Inflammatory macrophage treated with lipopolysaccharide for 1 hour (primary cell): ENCODE results near the gene NOTCH4.

Experiments used
- DNase-seq, 2 donors: peaks; one replicate each; pipeline ENCODE4 v3.0.0-alpha.2; 2020 to 2022

NOTCH4 gene

DNA sequence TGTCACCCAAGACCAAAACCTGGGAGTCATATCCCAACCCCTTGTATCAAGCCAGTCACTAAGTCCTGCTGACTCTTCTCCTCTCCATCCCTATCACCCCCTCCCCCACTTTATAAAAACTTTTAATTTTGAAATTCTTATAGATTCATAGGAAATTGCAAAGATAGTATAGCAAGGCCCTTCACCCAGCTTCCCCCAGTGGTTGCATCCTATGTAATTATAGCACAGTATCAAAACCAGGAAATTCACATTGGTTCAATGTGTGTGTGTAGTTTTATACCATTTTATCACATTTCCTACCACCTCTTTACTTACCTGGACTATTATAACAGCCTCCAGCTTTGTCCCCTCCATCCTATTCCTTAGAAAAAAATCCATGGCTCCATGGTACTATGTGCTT, 65.8 kb downstream of the NOTCH4 start:
- no peak for DNase-seq

DNA sequence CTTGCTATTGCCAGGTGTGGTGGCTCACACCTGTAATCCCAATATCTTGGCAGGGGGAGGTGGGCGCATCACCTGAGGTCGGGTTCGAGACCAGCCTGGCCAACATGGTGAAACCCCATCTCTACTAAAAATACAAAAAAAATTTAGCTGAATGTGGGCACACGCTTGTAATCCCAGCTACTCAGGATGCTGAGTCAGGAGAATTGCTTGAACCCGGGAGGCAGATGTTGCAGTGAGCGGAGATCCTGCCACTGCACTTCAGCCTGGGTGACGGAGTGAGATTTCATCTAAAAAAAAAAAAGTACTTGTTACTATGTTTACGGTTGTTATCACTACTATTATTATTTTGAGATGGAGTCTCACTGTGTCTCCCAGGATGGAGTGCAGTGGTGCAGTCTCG, 67.0 kb downstream of the NOTCH4 start:
- DNase-seq: no peak

DNA sequence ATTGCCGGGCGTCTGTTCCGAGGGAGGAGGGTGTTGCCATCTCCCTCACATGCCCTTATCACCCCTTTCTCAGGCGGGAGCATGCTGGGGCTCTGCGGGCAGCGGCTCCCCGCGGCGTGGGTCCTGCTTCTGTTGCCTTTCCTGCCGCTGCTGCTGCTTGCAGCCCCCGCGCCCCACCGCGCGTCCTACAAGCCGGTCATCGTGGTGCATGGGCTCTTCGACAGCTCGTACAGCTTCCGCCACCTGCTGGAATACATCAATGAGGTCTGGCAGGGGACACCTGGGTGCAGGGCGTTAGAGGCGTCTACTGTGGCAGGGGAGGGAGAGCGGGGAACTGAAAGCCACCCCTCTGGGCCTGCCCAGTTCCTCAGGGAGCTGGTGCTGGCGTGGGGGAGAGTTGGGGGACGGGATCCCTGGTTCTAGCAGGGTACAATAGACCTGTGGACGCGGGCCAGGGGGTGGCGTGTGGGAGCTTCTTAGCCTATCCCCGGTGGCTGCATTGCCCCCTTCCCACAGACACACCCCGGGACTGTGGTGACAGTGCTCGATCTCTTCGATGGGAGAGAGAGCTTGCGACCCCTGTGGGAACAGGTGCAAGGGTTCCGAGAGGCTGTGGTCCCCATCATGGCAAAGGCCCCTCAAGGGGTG, 69.2 kb downstream of the NOTCH4 start:
- DNase-seq: peak in 1 of 2 donors; percentile 9

DNA sequence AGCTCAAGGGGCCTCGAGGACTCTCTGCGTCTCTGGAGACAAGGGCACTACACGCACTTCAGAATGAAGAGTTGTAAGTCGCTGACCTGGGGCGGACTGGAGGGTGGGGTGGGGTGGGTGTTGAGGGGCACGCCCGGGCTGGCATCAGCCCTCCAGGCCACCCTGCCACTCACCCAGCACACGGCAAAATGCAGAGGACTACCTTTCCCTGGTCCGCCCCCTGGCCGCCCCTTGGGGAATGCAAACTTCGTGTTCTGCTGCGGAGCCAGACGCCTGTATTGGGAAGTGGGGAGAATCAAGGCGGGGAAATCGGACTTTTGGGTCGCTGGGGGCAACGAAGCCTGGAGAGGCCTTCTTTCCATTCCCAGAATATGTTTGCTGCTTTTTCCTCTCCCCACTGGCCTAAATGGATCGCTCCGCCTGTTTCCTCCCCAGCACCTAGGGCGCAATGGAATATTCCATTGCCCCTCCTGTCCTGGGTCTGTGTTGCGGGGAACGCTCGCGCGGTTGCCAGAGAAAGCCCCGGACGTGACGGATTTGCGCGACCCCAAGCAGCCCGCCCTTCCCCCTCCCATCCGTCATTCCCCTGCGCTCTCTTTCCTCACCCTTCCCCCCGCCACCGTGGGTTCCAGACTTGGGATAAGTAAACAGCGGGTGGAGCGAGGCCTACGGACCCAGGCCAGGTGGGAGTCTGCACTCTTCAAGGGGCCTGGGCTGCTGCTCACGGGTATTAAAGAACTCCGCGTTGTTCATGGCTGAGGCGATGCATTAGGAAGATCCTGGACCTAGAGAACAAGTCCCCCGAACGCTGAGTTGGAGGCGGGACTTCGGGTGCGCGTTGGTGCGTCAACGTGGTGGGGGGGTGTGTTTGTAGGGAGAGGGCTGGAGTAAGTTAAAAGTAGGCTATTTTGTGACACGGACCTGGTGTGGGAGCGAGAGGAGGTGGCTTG, 70.0 kb downstream of the NOTCH4 start, which contains the start of gene PPT2:
TSS of gene PPT2 (plus strand) at position 578 of the 950 bp plus-strand sequence. CDS start 454 bp downstream, outside the sequence.
- peak; percentile 6 to 19 for DNase-seq

DNA sequence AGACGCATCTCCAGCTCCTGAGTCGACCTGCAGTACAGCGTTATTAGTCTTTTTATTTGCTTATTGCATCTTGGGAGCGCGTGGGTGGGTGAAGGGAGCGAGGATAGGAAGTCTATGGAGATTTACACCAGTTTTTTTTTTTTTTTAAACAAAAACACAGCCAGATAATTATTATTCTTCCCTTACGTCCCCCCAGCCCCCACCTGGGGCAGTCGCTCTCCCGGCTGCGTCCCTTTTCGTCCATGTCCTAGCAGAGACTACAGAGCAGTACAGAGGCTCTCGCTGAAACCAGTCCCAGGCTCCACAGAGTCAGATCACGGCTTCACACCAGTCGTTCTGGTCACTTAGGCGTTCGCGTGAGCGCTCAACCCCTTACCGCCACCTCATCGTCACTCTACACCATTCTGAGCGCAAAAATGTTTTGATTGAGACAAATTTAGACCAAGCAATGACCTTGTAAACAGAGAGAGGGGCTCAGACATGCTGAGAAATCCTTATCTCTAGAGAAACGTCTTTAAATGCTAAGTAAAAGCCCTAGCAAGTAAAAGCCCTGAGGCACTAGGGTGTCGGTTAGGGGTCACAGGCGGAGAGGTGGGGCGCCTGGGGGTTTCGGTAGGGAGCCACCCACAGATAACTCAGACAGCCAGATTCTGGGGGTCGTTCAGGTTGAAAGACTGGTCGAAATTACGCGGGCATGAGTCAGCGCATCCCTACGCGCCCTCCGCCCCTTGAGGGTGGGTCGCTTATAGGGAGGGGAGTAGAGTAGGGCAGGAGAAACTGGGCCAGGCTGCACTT, 70.9 kb downstream of the NOTCH4 start:
- no peak for DNase-seq

DNA sequence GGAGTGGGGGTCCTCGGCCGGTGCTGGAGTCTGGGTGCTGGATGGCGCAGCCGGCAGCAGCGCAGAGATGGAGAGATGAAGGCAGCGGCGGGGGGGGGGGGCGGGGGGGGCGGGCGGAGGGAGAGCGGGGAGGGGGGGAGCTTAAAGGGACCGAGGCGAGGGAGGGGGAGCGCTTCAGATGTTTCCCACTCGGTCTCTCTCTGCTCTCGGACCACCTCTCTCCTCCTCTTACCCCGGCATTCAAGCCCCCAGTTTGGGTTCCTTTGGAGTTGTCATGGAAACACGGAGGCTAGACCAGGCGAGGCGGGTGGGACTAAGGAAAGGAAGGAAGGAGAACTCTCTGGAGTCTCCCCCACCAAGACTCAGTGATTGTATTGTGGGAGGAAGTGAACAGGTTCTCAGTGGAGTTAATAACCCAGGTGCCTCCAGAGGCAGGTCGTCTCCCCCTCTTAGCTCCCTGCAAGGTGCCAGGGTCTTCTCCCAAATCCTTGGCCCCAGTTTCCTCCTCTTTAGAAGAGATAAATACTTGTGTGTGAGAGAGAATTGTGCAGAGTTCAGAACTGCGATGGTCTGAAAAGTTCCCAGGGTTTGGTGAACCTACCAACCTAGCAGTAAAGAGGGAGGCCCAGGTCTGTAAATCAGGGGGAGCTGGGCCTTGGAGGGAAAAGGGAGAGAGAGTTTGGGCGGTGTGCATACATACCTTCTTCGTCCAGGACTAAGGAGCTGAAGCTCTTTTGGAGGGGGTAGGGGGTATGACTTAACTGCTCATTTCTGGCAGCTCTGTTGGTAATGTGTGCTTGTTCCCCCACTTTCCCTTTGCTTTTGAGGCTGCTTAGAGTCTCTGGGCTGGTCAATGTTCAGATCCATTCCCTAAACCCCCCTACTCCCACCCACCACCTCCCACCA, 71.8 kb downstream of the NOTCH4 start, which contains the start of gene PRRT1:
TSS of gene PRRT1 (minus strand) at position 77 of the 906 bp plus-strand sequence. CDS start 112 bp downstream, outside the sequence.
- DNase-seq: no peak

DNA sequence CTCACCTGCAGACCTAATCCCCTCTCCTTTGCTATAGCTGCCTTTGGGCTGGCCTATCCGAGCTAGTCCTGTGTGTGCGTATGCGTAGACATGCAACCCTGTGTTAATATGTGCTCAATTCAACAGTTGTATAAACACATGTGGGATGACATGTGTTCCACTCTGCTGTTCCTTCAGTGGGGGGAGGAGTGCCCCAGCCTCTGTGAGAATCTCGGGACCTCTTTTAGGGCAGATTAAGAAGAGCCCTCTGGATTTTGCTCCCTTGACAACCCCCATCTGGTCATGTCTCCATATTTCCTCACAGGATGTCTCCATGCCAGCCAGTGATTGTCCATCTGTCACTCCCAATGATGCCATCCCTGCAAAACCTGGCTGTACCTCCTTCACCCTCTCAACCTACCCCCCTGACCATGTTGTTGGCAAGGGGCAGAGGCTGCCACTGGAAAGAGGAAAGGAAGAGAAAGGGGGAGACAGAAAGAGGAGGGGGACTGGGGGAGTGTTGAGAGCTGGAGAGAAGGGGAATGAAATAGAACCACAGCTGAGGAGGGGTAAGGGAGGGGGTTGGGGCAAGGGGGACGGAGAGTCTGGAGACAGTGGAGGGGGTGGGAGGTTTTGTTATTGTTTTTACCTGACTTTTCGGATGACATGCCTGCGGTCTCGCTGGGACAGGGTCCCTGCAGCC, 72.5 kb downstream of the NOTCH4 start:
- DNase-seq: no peak

DNA sequence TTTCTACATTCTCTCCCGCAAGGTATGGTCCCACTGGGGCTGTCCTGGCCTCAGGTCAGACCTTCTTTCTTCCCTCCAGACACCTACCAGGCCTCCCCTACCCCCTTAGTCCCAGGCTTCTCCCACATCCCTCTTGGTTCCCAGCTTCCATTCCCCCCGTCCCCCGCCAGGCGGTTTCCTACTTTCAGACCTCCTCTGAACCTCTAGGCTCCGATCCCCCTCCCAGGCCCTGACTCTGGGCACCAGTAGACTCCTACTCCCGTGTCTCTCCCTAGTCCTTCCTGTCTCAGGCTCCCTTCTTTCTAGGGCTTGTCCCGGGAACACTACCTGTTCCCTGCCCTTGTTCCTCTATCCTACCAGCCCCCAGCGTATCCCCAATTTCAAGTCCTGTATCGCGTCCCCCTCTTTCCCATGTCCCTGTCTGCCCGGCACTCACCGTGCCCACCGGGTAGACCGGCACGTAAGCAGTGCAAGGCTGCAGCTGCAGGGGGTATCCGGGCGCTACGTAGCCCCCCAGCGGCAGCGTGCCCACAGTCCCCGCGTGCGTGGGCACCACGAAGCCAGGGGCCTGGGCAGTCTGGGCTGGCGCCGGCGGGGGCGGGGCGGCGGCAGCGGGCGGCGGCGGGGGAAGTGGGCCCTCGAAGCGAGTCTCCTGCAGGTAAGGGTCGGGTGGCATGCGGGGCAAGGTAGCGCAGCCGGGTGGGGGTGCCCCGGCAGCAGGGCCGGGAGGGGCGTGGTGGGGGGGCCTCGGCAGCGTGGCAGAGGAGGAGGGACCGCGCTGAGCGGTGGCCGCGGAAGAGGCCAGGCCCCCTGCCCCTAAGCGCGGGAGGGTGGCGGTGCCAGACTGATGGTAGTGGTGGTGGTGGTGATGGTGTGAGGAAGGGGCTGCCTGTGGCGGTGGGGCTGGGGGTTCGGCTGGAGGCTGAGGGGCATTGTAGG, 73.7 kb downstream of the NOTCH4 start:
- no peak for DNase-seq

DNA sequence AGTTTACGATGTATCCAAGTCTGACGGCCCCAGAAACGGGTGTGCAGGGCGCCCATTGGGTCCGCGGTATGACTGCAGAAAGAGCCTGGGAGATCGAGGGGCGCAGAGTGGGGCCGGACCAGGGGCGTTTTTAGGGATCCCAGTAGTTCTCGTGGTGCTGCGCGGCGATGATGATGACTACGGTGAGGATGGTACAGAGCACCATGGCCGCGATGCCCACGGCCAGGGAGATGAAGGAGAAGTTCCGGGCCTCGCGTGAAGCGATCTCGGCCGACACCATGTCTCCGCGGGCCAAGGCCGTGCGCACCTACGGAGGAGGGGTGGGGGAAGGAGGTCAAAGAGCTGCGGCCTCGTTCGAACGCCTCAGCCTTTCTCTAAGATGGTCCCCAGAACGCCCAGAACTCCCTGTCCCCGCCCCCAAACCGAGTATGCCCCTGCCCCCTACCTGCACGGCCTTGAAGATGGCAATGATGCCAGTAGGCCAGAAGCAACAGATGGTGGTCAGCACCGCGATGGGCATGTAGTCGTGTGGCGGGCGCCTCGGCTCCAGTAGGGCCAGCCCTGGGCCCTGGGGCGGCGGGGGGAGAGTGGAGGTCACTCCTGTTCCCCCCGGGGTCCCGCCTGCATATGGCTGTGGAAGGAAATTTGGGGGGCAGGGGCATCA, 74.6 kb downstream of the NOTCH4 start:
- DNase-seq: no peak

DNA sequence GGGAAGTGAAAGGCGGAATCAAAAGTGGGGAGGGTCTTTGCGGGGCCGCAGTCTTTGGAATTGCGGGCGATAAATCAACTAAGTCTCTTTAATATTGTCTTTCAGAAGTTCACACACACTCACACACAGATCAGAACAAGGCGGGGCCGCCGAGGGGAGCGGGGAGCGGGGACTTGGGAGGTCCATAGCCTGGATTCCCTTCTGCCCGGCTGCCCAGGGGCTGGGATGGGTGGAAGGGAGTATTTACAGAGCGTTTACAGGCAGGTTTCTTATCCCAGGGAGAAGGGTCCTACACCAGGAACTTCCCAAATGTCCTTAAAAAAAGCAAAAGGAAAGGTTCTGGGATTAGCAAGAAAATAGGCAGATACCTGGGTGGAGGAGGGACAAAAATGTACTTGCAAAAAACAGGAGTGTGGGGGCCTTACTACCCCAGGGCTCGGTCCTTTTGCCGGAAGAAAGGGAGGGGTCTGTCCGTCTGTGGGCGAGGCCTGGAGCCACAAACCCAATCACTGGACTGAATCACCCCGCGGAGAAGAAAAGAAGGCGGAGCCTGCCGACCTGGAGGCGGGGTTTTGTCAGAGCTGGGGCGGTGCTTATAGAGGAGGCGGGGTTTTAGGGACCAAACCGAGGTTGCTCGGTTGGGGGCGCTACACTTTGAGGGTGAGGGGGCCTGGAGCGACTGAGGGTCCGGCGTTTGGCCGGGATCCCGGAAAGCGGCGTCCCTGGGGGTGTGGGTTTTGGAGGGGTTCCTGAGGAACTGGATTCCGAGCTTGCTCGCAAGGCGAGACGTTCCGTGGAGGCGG, 75.4 kb downstream of the NOTCH4 start:
- DNase-seq: peak; percentile 77 to 95

DNA sequence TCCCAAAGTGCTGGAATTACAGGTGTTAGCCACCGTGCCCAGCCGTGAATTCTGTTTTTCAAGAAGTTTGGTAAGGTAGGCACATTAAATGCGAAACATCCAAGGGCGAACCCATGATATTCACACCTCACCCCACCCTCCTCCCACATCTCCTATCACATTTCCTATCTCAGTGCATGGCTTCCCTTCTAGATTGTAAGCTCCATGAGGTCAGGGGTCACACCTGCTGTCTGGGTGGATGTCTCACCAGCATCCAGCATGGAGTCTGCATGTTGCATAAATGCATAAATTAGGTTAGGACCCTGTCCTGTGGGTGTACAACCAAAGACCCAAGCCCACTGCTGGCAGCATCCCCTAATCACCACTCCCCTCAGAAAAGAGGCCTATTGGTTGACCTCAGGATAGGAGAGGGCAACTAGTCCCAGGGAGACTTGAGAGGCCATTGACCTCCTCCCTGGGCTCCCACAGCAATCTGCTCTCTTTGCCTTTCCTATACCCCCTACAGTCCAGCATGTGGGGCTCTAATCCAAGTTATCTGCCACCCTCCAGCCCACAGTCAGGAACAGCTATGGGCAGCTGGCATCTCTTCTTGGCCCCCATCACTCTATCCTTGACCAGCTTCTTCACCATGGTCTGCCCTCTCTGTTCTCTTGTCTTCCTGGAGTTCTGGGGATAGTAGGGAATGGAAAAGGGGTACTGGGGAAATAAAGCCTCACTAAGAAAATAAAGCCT, 76.3 kb downstream of the NOTCH4 start:
- DNase-seq: no peak

DNA sequence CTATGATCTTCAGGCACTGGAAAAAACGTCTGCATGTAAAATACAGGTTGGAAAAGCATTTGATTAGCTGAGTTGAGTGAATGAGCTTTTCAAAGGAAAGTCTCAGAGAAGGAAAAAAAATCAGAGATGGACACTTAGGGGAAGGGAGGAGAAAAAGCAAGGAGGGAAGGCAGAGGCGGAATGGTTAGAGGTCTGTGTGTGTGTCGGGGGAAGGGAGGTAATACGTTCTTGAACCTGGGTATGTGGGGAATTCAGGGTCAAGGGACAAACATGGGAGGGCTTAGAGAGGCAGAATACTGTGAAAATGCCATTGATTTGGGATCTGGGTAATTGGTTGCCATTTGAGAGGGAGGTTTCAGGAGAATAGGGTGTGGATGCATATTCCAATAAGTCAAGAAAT, 77.2 kb downstream of the NOTCH4 start:
- no peak for DNase-seq

DNA sequence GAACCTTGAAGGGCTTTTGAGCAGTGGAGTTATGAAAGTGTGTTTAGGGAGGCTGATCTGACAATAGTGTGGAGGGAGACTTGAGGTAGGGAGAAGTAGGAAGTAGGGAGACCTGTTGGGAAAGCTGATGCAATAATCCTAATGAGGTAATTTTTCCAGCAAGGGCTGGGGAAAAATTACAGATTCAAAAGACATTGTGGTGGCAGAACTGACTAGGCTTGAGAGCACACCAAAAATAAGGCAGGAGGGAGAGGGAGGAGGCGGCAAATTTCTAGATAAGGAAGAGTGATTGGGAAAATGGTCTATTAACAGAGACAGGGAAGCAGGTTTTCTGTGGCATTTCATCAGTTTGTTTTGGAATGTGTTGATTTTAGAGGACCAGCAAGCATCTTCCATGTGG, 77.6 kb downstream of the NOTCH4 start:
- DNase-seq: no peak
